ENCODE results near the gene ATP5MK.
A peak's percentile ranks its signal among the peaks of the same experiment; 100 is the strongest.
"Not testable (repeated sequence)": the region's sequence is repeated elsewhere in the genome, so short reads cannot be mapped to it uniquely, and the experiment has no call there.

Gene ATP5MK

DNA sequence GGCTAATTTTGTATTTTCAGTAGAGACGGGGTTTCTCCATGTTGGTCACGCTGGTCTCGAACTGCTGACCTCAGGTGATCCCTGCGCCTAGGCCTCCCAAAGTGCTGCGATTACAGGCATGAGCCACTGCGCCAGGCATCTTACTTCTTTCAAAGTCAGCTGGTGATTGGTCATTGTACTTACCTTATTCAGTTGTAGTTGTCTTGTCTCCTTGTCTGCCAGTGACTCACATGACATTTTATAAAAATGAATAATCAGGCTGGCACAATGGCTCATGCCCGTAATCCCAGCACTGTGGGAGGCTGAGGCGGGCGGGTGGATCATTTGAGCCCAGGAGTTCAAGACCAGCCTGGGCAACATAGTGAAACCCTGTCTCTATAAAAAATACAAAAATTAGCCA is 35.5 kb downstream of the ATP5MK start:
- H3K27ac Mint-ChIP-seq; H3K27me3 Mint-ChIP-seq; H3K4me3 Mint-ChIP-seq; DNase-seq; H3K4me1 Mint-ChIP-seq; H3K9me3 Mint-ChIP-seq; H3K36me3 Mint-ChIP-seq (ENCODE audit: low read depth): not testable (repeated sequence)
- peak; percentile 57 for ATAC-seq

DNA sequence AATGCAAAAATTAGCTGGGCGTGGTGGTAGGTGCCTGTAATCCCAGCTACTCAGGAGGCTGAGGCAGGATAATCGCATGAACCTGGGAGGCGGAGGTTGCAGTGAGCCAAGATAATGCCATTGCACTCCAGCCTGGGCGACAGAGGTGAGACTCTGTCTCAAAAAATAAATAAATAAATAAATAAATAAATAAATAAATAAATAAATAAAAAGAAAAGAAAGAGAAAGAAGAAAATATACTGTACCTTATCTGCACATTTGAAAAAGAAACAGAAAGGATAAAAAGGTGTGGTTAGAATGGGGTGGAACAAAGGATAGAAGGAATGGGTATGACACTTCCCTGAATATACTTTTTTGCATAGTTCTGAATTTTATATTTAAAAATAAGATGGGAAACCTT is 36.8 kb downstream of the ATP5MK start:
- not testable (repeated sequence) for H3K27ac Mint-ChIP-seq; H3K4me3 Mint-ChIP-seq; ATAC-seq; H3K27me3 Mint-ChIP-seq; H3K36me3 Mint-ChIP-seq (ENCODE audit: low read depth); H3K9me3 Mint-ChIP-seq; DNase-seq; H3K4me1 Mint-ChIP-seq

DNA sequence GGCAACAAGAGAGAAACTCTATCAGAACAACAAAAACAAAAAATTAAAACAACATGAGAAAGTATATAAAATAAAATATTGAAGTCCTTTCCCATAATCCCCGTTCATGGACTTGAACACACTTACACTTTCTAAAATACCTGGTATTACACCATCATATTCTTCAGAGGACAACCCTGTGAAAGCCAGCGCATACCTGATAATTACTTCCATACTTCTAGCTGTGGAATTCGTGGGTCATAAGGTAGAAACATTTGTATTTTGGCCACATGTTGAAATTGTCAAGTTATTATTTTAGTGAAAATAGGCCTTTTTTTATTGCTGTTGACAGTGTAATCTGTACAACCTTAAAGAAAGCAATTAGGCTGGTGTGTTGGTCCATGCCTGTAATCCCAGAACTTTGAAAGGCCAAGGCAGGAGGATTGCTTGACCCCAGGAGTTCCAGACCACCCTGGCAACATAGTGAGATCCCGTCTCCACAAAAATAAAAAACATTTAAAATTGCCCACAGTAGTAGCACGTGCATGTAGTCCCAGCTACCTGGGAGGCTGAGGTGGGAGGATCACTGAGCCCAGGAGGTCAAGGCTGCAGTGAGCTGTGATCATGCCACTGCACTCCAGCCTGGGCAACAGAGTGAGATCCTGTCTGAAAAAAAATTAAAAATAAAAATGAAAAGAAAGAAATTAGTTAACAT is 40.2 kb downstream of the ATP5MK start:
- peaks cover 6% of the 10 kb centered on the region for H3K4me1 Mint-ChIP-seq
- ATAC-seq (no peak), DNase-seq (no peak)
- H3K27ac Mint-ChIP-seq = no peak overlapping the region
- no peaks in the 10 kb centered on the region for H3K27me3 Mint-ChIP-seq
- H3K36me3 Mint-ChIP-seq (ENCODE audit: low read depth) = no peaks in the 10 kb centered on the region
- H3K9me3 Mint-ChIP-seq = no peaks in the 10 kb centered on the region
- no peak overlapping the region for H3K4me3 Mint-ChIP-seq

DNA sequence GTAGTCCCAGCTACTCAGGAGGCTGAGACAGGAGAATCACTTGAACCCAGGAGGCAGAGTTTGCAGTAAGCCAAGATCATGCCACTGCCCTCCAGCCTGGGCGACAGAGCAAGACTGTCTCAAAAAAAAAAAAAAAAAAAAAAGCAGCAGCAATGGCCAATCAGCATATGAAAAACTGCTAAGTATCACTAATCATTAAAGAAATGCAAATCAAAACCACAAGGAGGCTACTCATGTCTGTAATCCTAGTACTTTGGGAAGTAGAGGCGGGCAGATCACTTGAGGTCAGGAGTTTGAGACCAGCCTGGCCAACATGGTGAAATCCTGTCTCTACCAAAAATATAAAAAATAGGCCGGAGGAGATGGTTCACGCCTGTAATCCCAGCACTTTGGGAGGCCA is 41.7 kb downstream of the ATP5MK start:
- H3K36me3 Mint-ChIP-seq (ENCODE audit: low read depth); H3K4me1 Mint-ChIP-seq; H3K27me3 Mint-ChIP-seq; H3K4me3 Mint-ChIP-seq; ATAC-seq; DNase-seq; H3K27ac Mint-ChIP-seq; H3K9me3 Mint-ChIP-seq: not testable (repeated sequence)

DNA sequence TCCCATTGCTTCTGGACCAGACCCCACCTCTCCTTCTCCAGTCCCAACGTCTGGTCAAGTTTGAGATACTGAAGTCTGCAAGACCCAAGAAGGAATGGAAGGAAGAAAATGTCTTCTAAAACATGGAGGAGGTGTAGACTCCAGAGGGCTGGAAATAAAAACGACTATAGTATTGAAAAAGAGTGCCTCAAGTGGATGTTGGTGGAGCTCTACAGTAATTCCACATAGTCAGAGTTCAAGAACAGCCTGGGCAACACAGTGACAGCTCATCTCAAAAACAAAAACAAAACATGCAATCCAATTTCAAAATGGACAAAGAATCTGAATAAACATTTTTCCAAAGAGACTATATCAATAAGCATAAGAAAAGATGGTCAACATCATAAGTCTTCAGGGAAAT is 43.0 kb downstream of the ATP5MK start:
- H3K4me3 Mint-ChIP-seq = no peak overlapping the region
- H3K4me1 Mint-ChIP-seq = peaks cover 15% of the 10 kb centered on the region
- H3K9me3 Mint-ChIP-seq = no peaks in the 10 kb centered on the region
- H3K27me3 Mint-ChIP-seq = no peaks in the 10 kb centered on the region
- peaks cover 7% of the 10 kb centered on the region for H3K36me3 Mint-ChIP-seq (ENCODE audit: low read depth)
- no peak for ATAC-seq
- no peak overlapping the region for H3K27ac Mint-ChIP-seq
- DNase-seq = no peak

DNA sequence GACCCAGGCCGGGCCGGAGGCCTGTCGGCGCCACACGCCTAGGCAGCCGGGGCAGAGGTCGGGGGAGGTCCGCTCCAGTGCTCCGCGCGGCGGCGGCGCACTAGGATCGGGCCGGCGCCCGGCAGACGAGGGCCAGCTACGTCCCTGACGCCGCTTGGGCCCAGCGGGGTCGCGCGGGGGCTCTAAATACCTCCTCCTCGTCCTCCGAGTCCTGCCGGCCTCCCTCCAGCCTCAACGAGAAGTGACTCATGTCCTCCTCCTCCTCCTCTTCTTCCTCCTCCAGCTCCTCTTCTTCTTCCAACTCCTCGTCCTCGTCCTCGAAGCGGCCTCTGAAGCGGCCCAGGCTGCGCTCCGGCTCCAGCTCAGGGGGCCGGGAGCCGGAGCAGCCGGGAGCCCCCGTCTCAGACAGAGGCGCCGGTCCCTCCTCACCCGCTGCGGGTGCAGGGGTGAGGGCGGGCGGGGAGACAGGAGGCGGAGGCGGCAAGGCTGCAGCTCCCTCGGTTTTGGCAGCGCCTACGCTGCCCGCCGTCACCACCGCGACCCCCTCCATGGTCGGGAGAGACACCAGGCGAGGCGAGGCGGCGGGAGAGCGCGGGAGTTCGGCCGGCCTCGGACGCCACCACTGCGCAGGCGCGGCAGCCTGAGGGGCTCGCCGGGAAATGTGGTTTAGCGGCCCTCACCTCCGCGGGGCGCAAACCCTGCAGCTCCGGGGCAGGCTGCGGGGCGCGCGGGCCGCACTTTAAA is 45.6 kb downstream of the ATP5MK start, which contains the start of gene PCGF6:
Gene PCGF6, minus strand, starts transcription at position 624 of the 744 bp plus-strand sequence. Its CDS starts 74 bp downstream, at position 550.
- Mint-ChIP-seq H3K4me3 (peak within 1 kb of the TSS; percentile 89), H3K36me3 (ENCODE audit: low read depth) (peaks cover 15% of the 10 kb centered on the region), H3K9me3 (no peaks in the 10 kb centered on the region), H3K27me3 (no peaks in the 10 kb centered on the region), H3K4me1 (peaks cover 18% of the 10 kb centered on the region), H3K27ac (peak within 1 kb of the TSS; percentile 87)
- peak; percentile 82 for ATAC-seq
- DNase-seq = peak; percentile 83

DNA sequence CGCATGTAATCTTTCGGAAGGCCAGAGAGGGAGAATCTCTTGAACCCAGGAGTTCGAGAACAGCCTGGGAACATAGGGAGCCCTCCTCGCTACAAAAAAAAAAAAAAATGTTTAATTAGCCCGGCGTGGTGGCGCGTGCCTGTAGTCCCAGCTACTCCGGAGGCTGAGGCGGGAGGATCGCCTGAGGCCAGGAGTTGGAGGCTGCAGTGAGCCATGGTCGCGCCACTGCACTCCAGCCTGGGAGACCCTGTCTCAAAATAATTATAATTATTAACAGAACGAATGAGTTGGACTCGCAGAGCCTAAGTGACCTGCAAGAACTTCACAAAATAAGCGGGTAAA is 46.1 kb downstream of the ATP5MK start:
- H3K9me3 Mint-ChIP-seq = no peaks in the 10 kb centered on the region
- peaks cover 15% of the 10 kb centered on the region for H3K36me3 Mint-ChIP-seq (ENCODE audit: low read depth)
- H3K27ac Mint-ChIP-seq = peak overlapping the region; percentile 74
- H3K4me1 Mint-ChIP-seq = peaks cover 18% of the 10 kb centered on the region
- no peaks in the 10 kb centered on the region for H3K27me3 Mint-ChIP-seq
- H3K4me3 Mint-ChIP-seq = peak overlapping the region; percentile 89
- DNase-seq (no peak), ATAC-seq (no peak)
